Fibroblast of the aortic adventitia (primary cell): ENCODE measurements around the gene KRT81. TPM values are rescaled to one million over a fixed set of nuclear protein-coding genes. Genes with fewer than 3 reads are reported as not detected.
"Not testable (repeated sequence)": the region's sequence is repeated elsewhere in the genome, so short reads cannot be mapped to it uniquely, and the experiment has no call there.

Experiments used
- DNase-seq: peaks from one replicate; pipeline ENCODE4 v3.0.0-alpha.2; 2010; ENCODE audit warnings: low read depth
- H3K4me3 ChIP-seq: 2 replicates; pipeline ENCODE4 v1.5.1; 2011; ENCODE audit warnings: low read depth, mild to moderate bottlenecking, control low read depth, low read length, moderate library complexity
- CTCF ChIP-seq: IDR thresholded peaks from 2 replicates; pipeline ENCODE4 v1.5.1; 2011; ENCODE audit warnings: mild to moderate bottlenecking, low read length, control low read depth, inconsistent platforms; ENCODE audit not compliant: insufficient read depth
- total RNA-seq: library from RNA; depleted of rRNA; stranded (reverse); fragments of >200 nt; gene quantifications from 2 replicates; pipeline ENCODE4 v1.2.3, GENCODE V29; 2012; ENCODE audit warnings: low replicate concordance

The KRT81 gene
- total RNA-seq, 1 donor, result not detected

- no peak for DNase-seq
- no peak overlapping the region for H3K4me3 ChIP-seq
- TF ChIP-seq CTCF, result no peak
Observed at GRCh38 chr12:52255926-52256583, 35.3 kb downstream of the KRT81 start.

DNA sequence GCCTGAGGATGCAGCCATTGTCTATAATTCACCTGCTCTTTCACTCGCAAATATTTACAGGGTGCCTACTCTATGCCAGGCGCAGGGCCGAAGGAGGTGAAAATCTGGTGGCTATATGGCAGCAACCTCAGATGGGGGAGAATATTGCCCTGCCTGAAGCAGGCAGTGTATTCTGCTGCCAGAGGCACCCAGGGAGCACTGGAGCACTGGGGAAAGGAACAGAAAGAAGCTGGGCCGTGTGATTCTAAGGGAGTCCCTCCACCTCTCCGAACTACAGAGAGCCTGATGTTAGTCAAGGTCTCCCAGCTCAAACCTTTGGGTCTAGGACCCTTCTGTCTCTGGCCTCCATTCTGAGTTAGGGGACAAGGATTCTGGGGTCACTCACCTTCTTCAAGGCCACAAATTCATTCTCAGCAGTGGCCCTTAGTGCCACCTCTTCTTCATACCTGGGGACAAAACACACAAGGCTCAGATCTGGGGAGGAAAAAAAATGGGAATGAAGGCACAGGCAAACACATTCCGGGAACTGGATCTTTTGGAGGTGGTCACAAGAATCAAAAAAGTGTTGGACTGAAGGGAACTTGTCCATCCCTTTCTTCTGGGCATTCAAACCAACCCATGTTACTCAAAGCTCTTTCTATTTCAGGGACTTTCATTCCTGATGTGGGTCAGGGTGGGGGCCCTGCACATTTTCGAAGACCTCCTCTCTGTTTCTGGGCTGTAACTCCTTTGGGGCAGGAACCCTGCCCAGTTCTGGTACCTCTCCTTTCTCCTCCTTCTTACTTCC is 36.2 kb downstream of the KRT81 start:
- no peak for TF ChIP-seq CTCF
- no peak overlapping the region for H3K4me3 ChIP-seq
- DNase-seq, result no peak

- no peak overlapping the region for H3K4me3 ChIP-seq
- no peak for DNase-seq
- no peak for TF ChIP-seq CTCF
Observed at GRCh38 chr12:52254180-52254964, 37.0 kb downstream of the KRT81 start.

GRCh38 chr12:52253391-52254179 is 37.7 kb downstream of the KRT81 start:
- no peak for TF ChIP-seq CTCF

GRCh38 chr12:52252728-52253343 is 38.5 kb downstream of the KRT81 start:
- TF ChIP-seq CTCF, result no peak
- no peak overlapping the region for H3K4me3 ChIP-seq
- no peak for DNase-seq

More at GRCh38 chr12:52253391-52254179, 37.7 kb downstream of the KRT81 start:
- H3K4me3 ChIP-seq, result no peak overlapping the region
- no peak for DNase-seq

DNA sequence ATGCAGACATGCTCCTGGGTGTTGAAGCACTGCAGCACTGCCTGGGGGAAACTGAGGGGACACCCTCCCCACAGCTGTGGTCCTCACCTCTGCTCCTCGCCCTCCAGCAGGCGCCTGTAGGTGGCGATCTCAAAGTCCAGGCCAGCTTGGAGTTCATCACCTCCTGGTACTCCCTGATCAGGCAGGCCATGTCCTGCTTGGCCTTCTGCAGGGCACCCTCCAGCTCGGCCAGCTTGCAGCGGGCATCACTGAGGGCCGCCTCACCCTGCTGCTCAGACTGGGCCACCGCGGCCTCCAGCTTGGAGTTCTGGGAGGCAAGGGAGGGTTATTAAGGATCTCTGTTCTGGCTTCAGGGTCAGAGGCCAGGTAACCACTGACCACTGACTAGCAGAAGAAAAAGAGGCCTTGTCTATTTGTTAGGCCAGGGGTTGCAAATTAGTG is 39.1 kb downstream of the KRT81 start:
- not testable (repeated sequence) for H3K4me3 ChIP-seq, DNase-seq
